Measurements from ENCODE around the gene ANK2.

The ANK2 gene

DNA sequence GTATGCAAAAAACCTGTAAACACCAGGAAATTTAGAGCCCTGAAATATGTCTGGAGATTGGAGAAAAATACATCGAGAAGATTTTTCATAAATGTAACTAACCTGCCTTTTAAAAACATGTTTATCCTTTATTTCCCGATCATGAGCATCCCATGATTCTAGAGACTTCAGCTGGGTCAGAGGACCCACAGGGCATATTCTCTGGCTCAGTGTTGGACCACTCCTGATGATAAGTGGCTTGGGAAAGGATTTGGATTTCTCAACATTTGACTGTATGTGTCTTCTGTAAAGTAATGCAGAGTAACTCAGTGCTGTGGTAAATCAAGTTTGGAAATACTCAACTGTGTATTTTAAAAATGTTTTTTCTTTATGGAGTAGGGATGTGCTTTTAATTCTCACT lies 40.0 kb upstream of the ANK2 start:
- H3K27ac ChIP-seq (ENCODE audit: low read length) = no peak overlapping the region
- no peaks in the 10 kb centered on the region for H3K79me2 ChIP-seq (ENCODE audit: insufficient read depth, low read length)
- H3K4me3 ChIP-seq (ENCODE audit: low read depth in 1 of 2, low read length in 2 of 2) = no peak overlapping the region
- H3K27me3 ChIP-seq (ENCODE audit: insufficient read depth, low read length, poor library complexity) = no peaks in the 10 kb centered on the region
- no peak overlapping the region for H3K9ac ChIP-seq (ENCODE audit: low read depth, low read length)
- ATAC-seq (ENCODE audit: insufficient read depth, low read depth) (no peak), DNase-seq (no peak)
- no peak overlapping the region for H3K4me2 ChIP-seq (ENCODE audit: insufficient read depth, low read length)
- H3K4me1 ChIP-seq (ENCODE audit: insufficient read depth, low read length) = no peaks in the 10 kb centered on the region
- H3K9me3 ChIP-seq (ENCODE audit: insufficient read depth, low read length, severe bottlenecking) = no peaks in the 10 kb centered on the region
- TF ChIP-seq EZH2 (IDR thresholded peaks at IDR 0.05; ENCODE audit: borderline replicate concordance, low read depth, low read length, severe bottlenecking) = no peak
- TF ChIP-seq, protein P1, sequence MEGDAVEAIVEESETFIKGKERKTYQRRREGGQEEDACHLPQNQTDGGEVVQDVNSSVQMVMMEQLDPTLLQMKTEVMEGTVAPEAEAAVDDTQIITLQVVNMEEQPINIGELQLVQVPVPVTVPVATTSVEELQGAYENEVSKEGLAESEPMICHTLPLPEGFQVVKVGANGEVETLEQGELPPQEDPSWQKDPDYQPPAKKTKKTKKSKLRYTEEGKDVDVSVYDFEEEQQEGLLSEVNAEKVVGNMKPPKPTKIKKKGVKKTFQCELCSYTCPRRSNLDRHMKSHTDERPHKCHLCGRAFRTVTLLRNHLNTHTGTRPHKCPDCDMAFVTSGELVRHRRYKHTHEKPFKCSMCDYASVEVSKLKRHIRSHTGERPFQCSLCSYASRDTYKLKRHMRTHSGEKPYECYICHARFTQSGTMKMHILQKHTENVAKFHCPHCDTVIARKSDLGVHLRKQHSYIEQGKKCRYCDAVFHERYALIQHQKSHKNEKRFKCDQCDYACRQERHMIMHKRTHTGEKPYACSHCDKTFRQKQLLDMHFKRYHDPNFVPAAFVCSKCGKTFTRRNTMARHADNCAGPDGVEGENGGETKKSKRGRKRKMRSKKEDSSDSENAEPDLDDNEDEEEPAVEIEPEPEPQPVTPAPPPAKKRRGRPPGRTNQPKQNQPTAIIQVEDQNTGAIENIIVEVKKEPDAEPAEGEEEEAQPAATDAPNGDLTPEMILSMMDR (IDR thresholded peaks at IDR 0.05; ENCODE audit: borderline replicate concordance, extremely low read depth, low read length, poor library complexity, severe bottlenecking) = no peak
- no peaks in the 10 kb centered on the region for H4K20me1 ChIP-seq (ENCODE audit: insufficient read depth, low read length)
- H2AFZ ChIP-seq (ENCODE audit: low read depth, low read length) = no peak overlapping the region
- no peaks in the 10 kb centered on the region for H3K36me3 ChIP-seq (ENCODE audit: insufficient read depth, low read length)

DNA sequence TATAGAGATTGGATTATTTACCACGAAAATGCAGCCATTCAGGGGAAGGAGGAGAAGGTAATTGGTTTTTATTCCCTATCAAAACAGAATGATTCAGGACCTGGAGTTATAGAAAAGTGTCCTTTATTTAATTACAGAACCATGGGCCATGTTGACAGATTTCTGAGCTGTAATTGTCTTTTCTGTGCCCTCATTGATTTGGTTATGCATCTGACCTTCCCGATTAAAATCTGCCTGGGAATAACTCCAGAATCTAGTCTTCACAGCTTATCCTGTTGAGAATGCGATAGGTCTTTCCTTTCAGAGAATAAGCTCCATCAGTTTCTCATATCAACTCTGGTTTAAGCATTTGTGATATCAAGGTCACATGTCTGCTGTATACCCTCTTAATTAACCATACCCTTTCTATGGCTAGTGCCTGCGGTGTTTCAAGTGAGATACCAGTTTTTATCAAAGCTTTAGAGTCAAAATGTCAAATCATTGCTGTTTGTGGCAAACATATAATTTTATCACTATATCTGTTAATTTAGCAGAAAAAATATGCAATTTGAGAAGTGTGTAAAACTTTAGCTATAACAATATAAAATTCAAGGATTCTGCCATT lies 37.2 kb upstream of the ANK2 start:
- no peaks in the 10 kb centered on the region for H4K20me1 ChIP-seq (ENCODE audit: insufficient read depth, low read length)
- no peaks in the 10 kb centered on the region for H3K4me1 ChIP-seq (ENCODE audit: insufficient read depth, low read length)
- TF ChIP-seq, protein P1 (IDR thresholded peaks at IDR 0.05; ENCODE audit: borderline replicate concordance, extremely low read depth, low read length, poor library complexity, severe bottlenecking) = no peak
- no peak for TF ChIP-seq EZH2 (IDR thresholded peaks at IDR 0.05; ENCODE audit: borderline replicate concordance, low read depth, low read length, severe bottlenecking)
- H3K9ac ChIP-seq (ENCODE audit: low read depth, low read length) = no peak overlapping the region
- no peaks in the 10 kb centered on the region for H3K9me3 ChIP-seq (ENCODE audit: insufficient read depth, low read length, severe bottlenecking)
- H3K27me3 ChIP-seq (ENCODE audit: insufficient read depth, low read length, poor library complexity) = no peaks in the 10 kb centered on the region
- H3K79me2 ChIP-seq (ENCODE audit: insufficient read depth, low read length) = no peaks in the 10 kb centered on the region
- H2AFZ ChIP-seq (ENCODE audit: low read depth, low read length) = no peak overlapping the region
- H3K36me3 ChIP-seq (ENCODE audit: insufficient read depth, low read length) = no peaks in the 10 kb centered on the region
- DNase-seq (no peak), ATAC-seq (ENCODE audit: insufficient read depth, low read depth) (no peak)
- H3K4me3 ChIP-seq (ENCODE audit: low read depth in 1 of 2, low read length in 2 of 2) = no peak overlapping the region
- H3K4me2 ChIP-seq (ENCODE audit: insufficient read depth, low read length) = no peak overlapping the region
- H3K27ac ChIP-seq (ENCODE audit: low read length) = no peak overlapping the region

DNA sequence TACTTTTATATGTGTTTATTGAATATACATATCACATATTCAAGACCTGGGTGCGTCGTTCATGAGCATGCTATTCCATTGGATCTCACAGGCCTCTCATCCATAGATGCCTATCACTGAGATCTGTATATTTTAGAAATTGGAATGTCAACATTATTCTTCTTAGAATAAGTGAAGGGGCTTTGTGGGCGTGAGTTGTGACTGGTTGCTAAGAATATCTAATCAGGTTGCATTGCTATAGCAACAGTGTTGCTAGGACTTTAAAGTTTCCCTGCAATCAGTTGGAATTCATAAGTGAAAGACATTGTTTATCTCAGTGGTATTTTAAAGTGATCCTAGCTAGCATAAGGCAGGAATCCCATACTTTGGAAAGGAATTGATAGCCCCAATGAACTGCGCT lies 36.7 kb upstream of the ANK2 start:
- no peak overlapping the region for H3K27ac ChIP-seq (ENCODE audit: low read length)
- no peaks in the 10 kb centered on the region for H3K4me1 ChIP-seq (ENCODE audit: insufficient read depth, low read length)
- no peaks in the 10 kb centered on the region for H3K79me2 ChIP-seq (ENCODE audit: insufficient read depth, low read length)
- TF ChIP-seq EZH2 (IDR thresholded peaks at IDR 0.05; ENCODE audit: borderline replicate concordance, low read depth, low read length, severe bottlenecking) = no peak
- TF ChIP-seq, protein P1 (IDR thresholded peaks at IDR 0.05; ENCODE audit: borderline replicate concordance, extremely low read depth, low read length, poor library complexity, severe bottlenecking) = no peak
- no peak overlapping the region for H3K4me3 ChIP-seq (ENCODE audit: low read depth in 1 of 2, low read length in 2 of 2)
- H3K9me3 ChIP-seq (ENCODE audit: insufficient read depth, low read length, severe bottlenecking) = no peaks in the 10 kb centered on the region
- no peak for ATAC-seq (ENCODE audit: insufficient read depth, low read depth)
- DNase-seq = no peak
- H3K27me3 ChIP-seq (ENCODE audit: insufficient read depth, low read length, poor library complexity) = no peaks in the 10 kb centered on the region
- H3K4me2 ChIP-seq (ENCODE audit: insufficient read depth, low read length) = no peak overlapping the region
- H3K36me3 ChIP-seq (ENCODE audit: insufficient read depth, low read length) = no peaks in the 10 kb centered on the region
- no peaks in the 10 kb centered on the region for H4K20me1 ChIP-seq (ENCODE audit: insufficient read depth, low read length)
- H3K9ac ChIP-seq (ENCODE audit: low read depth, low read length) = no peak overlapping the region
- no peak overlapping the region for H2AFZ ChIP-seq (ENCODE audit: low read depth, low read length)
